ENCODE results near the gene AUP1.

AUP1 gene

DNA sequence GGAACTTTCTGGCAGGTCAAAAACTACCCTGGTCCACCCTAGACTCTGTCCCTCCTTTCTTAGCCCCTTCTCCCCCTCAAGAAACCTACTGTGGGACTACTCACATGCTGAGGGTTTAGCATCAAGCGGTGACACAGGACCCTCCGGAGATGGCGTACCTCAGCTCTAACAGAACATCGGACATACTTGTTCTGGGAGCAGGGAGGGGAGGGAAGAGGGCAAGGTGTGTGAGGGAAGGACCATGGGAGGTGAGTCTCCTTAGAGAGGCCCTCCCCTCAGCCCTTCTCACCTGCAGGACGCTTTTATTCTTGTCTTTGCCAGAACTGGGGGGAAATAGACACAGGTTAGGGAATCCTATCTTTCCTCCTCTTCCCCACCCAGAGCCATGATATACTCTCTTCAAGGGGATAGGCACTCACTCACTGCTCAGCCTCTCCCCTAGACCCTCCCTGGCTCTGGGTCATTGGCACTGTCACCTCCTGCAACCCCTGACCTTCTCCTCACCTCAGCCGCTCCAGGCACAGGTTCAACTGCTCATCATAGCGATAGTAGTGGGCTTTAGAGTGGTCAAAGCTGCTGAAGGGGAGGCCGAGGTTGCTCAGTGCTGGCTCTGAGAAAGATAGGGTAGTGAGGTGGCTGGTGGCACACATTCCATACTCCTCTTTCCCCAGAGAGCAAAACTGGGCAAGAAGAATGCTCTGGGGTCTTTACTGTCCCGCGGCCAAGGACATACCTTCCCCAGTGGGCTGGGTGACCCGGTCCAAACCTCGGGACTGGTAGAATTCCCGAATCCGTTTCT is 23.9 kb downstream of the AUP1 start:
- FAIRE-seq (no peak), DNase-seq (ENCODE audit: insufficient read length, low spot score) (no peak)
- TF ChIP-seq POLR2A (IDR thresholded peaks at IDR 0.05; ENCODE audit: low read depth, low read length), result no peak

DNA sequence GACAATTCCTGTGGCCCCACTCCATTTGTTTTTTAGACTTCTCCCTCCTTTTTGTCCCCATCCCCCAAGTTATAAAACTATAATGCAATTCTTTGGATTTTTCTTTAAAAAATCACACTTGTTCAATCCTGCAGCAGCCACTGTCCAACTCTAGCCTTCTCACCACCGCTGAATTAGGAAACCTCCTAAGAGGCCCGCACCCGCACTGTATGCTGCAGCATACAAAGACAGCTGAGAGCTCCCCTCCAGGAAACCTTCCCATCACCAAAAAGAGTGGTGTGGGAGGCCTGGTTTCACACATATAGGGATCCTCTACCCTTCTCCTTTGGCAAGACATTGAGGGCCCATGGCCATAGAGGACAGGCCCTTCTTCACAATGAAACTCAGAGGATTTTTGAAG is 24.9 kb downstream of the AUP1 start:
- no peak for TF ChIP-seq POLR2A (IDR thresholded peaks at IDR 0.05; ENCODE audit: low read depth, low read length)
- FAIRE-seq (no peak), DNase-seq (ENCODE audit: insufficient read length, low spot score) (no peak)

DNA sequence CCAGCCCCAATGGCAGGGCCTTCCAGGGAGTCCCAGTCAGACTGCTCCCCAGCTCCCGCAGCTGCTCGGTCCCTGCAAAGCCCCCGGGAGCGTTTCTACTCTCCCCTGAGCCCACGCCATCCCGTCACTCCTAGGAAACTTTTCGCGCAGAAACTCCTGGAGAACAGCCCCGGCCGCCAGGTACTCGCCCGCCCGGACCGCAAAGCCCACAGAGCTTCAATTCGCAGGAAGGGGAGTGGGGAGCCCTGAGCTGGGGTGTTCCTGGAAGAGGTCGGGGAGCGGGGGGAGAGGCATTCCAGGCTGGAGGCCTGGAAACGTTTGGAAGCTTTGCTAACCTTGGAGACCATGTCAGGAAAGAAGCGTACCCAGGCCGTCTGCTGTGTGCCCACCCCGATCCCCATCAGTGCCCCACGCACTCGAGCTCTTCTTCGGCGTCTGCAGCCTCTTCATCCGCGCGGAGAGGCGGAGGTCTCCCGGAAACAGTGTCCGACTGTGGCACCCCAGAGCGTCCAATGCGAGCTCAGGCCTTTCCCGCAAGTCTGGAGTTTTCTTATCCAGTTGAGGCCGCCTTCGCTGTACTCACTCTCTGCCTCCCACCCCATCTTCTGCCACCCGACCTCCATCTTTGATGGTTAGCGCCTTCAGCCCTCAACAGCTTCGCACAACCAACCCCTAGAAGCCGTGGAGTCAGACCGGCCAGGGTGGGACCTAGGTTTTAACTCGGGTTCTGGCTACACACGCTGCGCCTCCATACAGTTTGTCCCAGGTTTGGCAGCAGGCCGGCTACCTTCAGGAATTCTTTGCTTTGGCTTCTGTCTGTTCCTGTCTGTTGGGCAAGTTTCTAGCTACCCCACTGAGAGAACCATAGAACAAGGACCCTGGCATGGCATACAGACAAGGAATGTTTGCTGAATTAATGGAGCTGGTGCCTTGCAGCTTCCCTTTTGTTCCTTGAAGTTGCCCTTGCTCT is 25.7 kb downstream of the AUP1 start:
- no peak for TF ChIP-seq POLR2A (IDR thresholded peaks at IDR 0.05; ENCODE audit: low read depth, low read length)
- DNase-seq (ENCODE audit: insufficient read length, low spot score), result no peak
- no peak for FAIRE-seq

DNA sequence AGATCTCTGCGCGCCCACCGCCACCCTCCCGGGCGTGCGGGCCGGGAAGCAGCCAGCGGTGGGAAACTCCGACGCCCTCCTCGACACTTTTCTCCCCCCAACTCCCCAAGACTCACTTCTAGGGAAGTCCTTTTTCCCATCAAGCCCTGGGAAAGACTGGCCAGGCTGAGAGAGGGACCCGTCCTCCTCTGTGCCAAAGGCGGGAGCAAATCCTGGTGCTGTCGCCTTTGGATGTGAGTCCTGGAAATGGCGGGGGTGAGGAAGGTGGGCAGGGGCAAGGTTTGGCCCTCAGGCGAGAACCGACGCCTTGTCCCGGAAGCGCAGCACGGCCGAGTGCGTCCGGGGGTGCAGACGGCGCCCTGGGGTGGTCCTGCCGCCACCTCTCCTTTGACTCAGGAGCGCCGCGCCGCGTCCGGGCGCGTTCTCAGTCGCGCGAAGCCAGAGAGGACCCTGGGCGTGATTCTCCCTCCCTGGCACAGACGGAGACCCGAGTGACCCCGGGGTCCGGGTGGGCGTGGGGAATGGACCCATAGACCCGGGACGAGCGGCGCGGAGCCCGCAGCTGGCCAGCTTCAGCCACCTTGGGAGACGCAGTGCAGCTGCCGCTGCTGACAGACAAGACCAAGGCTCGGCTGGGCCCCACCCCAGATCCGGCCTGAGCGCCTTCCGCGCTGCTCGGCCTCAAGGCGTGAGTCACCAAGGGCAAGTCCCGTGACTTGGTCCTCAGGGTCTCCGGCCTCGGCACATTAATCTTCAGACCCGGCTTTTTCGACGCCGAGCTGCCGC is 26.6 kb downstream of the AUP1 start:
- peak; percentile 40; the same call in 1 of the 2 replicates for TF ChIP-seq POLR2A (IDR thresholded peaks at IDR 0.05; ENCODE audit: low read depth, low read length)
- DNase-seq (ENCODE audit: insufficient read length, low spot score), result no peak
- FAIRE-seq, result no peak

DNA sequence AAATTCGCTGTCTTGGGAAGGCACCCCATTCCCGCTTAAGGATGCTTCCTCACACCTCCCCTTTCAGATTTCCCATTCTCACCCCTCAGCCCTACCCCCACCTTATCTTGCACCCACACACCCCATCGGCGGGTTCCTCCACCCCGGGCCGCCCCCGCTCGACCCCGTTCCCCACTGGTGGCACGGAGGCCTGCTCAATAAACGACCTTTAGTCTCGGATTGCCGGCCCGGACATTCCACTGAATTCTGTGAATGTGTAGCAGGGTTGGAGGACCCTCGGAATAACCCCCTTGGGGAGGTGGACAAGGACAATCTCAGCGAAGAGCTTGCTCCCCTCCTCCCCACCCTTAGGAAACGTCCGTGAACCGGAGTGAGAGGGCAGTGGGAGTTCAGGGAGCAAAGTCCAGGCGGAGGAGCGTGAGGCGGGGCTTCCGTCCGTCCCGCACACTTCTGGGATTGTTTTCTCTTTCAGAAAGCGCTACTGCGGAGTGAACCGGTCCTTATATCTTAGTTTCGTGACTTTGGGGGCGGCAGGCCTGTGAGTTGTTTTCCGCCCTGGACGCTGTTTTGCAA is 27.3 kb downstream of the AUP1 start:
- FAIRE-seq (no peak), DNase-seq (ENCODE audit: insufficient read length, low spot score) (no peak)
- TF ChIP-seq POLR2A (IDR thresholded peaks at IDR 0.05; ENCODE audit: low read depth, low read length), result no peak

DNA sequence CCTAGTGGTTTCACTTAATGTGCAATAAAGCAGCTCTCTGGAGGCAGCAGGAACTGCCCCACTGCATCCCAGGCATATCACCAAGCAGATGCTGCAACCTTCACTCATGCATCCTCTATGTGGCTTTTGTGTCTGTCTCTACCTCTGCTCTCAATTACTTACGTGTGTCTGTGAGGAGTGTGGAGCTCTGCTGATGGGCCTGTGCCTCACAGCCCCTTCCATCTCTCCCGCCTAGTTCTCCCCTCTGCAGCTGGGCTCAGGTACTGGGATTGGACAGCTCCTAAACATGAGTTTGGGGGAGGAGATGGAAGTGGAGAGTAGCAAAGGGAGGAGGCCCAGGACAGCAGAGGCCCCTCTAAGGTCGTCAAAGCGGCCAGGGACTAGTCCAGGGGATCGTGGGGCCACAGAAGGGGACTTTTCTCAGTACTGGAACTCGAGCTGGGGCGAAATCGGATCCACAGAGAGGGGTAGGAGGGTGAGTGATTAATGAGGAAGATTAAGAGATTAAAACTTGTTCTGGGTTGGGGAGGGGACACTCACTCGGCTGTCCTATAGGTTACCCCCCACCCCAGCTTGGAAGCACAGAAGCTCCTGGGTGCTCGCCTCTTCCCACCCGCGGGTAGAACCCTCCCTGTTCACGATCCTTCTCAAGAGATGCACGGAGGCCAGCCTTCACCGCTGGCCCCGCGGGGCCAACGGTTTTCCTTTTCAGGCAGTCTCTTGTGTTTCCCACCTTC is 28.0 kb downstream of the AUP1 start:
- DNase-seq (ENCODE audit: insufficient read length, low spot score) (no peak), FAIRE-seq (no peak)
- no peak for TF ChIP-seq POLR2A (IDR thresholded peaks at IDR 0.05; ENCODE audit: low read depth, low read length)

DNA sequence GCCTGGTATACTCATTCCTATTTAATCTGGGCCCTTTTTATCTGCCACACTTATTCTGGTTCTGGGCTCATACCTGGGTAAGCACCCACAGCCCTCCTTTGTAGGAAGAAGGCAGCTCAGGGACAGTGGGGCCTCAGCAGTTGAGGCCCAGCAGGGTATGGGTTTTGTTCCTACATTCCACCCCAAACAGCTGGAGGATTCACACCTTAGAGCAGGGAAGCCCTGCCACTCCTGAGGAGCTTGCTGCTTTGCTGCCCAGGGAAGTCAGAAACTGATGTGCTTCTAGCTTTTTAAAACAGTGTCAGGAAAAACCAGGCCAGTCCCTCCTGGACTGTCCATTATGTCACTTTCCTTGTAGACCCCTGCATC is 28.9 kb downstream of the AUP1 start:
- FAIRE-seq (no peak), DNase-seq (ENCODE audit: insufficient read length, low spot score) (no peak)
- no peak for TF ChIP-seq POLR2A (IDR thresholded peaks at IDR 0.05; ENCODE audit: low read depth, low read length)

DNA sequence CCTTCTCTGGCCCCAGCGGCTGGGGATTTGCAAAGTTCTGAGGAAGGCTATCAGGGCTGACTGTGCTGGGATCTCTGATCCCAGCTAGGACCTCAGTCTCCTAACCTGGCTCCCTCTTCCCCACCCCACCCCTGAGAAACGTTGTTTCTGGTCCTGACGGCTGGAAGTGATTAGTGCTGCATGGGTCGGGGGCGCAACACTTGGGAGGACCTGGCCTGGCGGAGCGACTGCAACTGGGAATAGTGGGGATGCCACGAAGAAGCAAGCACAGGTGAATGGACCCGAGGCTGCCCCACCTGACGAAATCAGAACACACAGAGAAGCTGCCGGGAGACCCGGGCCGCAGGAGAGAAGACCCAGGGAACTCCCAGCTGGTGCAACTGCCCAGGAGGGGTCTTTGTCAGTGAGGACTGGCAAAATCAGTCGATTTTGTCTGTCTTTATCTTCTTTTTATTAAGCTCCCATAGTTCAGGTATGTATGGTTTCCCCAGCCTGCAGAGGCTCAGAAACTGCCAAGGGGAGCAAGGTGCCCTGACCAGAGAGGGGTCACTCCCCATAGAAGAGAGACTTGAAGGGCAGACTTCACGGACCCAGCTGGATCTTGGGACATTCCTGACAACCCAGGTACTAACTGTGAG is 29.4 kb downstream of the AUP1 start:
- DNase-seq (ENCODE audit: insufficient read length, low spot score) (no peak), FAIRE-seq (no peak)
- no peak for TF ChIP-seq POLR2A (IDR thresholded peaks at IDR 0.05; ENCODE audit: low read depth, low read length)

DNA sequence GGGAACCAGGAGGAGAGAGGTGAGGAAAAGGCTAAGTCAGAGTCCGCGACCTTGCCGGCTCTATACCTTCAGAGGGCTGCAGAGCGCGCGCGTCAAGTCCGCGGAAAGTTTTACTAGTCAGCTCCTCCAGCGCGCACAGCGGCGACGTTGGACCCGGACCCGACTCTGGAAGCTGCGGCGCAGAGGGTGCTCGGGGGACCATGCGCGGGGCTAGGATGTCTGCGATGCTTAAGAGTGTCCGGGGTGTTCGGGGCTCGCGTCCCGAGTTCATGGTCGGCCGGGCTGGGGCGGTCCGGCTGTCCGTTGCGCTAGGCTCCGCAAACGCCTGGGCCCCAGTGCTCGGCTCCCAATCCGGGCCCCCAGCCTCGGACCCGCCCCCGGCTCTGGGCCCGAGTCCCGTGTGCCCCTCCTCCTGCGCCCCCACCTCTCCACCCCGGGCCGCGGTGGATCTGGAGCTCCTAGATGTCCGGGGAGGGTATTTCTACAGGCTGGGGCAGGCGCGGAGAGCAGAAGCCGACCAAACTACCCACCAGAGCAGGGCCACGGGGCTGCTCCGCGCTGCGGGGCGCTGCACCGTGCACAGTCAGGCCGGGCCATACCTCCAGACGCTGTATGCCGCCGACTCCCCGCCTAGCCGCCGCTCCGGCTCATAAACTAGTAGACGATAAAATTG is 30.1 kb downstream of the AUP1 start, which contains the start of gene LBX2:
Gene LBX2, minus strand, starts transcription at position 337 of the 673 bp plus-strand sequence. Its CDS starts 66 bp downstream, at position 271.
- DNase-seq (ENCODE audit: insufficient read length, low spot score), result no peak
- no peak for TF ChIP-seq POLR2A (IDR thresholded peaks at IDR 0.05; ENCODE audit: low read depth, low read length)
- no peak for FAIRE-seq

DNA sequence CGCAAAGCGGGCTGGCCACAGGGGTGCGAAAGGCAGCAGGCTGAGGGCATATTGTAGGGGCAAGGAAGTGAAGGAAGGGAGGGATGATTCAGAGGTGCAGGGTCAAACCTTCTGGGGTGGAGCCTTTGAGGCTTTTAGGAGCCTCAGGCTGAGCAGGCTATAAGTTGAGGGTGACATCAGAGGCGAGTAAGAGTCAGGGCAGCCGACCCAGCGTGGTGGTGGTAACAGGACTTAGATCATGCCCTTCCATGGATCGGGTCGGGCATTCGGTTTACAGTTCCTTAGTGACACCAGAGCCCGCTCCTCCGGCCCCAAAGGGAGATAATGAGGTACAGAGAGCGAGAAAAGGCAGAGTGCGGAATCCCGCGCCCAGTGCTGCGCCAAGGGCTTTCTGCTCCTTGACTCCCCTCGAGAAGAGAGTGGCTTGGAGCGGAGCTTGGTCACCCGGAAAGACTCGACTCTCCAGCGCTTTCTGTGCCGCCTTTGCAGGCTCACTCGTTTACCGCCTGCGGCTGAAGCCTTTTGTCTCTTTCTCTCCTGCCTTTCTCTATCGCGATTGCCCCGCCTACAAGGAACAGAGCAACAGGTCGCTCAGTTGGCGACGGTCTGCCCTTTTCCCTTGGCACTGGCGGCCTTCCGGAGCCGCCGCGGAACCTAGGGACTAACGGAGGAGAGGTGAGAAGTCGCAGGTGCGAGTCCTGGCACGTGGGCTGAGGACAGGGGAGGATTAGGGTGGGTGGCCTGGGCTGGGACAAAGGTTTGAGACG is 30.8 kb downstream of the AUP1 start:
- FAIRE-seq (no peak), DNase-seq (ENCODE audit: insufficient read length, low spot score) (peak; percentile 75)
- TF ChIP-seq POLR2A (IDR thresholded peaks at IDR 0.05; ENCODE audit: low read depth, low read length), result no peak

DNA sequence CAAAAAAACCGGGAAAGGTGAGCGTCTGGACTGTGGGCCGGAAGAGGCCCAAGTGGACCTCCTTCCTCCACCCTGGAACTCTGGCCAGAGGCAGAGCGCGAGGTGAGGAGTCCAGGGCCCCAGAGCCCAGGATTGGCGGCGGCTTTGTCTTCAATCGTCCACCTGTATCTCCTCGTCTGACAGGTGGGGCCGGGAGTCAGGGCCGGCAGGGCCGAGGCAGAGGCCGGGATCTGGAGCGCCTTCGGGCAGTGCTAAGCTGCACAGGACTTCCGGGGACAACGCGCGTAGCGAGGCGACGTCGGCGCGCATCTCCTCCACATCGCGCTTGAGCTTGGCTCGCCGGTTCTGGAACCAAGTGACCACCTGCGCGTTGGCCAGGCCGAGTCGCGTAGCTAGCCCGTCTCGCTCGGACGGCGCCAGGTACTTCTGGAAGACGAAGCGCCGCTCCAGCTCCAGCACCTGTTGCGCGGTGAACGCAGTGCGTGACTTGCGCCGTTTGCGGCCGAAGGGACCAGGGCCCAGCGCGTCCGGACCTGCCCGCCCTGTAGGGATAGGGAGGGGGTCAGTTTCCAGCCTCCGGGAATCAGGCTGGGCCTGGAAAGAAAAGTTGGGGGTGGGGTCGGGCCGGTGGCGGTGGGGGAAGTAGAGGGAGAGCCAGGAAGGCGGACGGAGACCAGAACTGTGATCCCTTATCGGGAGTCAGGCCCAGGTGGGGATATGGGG is 31.6 kb downstream of the AUP1 start:
- FAIRE-seq (no peak), DNase-seq (ENCODE audit: insufficient read length, low spot score) (no peak)
- no peak for TF ChIP-seq POLR2A (IDR thresholded peaks at IDR 0.05; ENCODE audit: low read depth, low read length)
